NK-92 (cell line): Measurements from ENCODE around the gene MGAT1.
"Not testable (repeated sequence)": the region's sequence is repeated elsewhere in the genome, so short reads cannot be mapped to it uniquely, and the experiment has no call there.

Experiments
- DNase-seq: peaks from one replicate; lab custom pipeline; 2025; ENCODE audit not compliant: unreplicated experiment; lab: John Stamatoyannopoulos, UW

The MGAT1 gene

DNA sequence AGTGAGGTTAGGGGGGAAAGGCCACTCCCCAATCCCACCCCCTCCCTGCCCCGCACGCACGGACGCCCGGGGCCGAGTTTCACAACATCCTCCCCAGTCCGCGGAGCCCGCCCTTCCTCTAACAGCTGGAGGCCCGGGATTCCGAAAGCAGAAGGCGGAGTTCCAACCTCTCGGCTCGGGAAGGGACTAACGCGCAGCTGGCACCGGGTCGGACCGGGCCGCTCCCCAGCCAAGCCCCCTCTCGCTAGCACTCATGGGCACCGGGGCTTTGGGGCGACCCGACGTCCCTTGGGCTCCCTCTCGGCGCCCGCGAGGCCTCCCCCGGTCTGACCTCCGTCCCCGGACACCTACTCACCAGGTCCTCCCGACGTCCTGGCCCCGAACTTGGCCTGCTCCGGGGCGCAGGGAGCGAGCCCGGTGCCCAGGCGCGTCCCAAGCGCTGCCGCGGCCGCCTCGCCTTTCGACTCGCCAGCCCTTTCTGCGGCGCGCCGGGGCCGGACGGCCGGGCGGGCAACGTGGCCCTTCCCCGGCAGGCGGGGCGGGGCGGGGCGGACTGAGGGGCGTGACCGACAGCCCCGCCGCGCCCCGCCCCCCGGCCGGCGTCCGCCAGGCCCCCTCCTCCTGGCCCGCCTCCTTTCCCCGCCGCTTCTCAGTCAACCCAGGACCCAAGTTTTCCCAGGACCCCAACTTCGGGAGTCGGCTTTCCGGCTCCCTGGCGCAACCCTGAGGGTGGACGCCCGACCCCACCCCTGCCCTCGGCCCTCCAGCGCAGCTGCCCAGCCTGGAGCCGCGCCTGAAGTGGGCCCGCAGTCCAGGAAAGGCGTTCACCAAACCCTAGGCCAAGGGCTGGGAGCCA lies at the start of gene MGAT1:
TSS of gene MGAT1 (minus strand) at position 482 of the 856 bp plus-strand sequence. CDS start 9,835 bp downstream, outside the sequence.
- DNase-seq: no peak

DNA sequence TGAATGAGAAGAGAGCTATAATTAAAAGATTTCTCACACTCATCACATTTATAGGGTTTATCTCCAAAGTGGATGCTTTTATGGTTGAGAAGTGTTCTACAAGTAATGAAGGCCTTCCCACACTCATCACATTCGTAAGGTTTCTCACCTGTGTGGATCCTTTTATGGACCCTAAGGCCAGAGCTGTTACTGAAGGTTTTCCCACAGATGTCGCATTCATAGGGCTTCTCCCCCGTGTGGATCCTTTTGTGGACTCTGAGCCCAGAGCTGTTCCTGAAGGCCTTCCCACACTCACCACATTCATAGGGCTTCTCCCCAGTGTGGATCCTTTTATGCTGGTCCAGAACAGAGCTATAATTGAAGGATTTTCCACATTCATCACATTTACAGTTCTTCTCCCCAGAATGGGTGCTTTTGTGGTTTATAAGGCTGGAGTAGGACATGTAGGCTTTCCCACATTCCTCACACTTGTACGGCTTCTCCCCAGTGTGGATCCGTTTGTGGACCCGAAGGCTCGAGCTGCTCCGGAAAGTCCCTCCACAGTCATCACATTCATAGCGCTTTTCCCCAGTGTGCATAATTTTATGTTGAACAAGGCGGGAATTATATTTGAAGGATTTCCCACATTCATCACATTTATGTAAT lies 48.0 kb upstream of the MGAT1 start:
- no peak for DNase-seq

DNA sequence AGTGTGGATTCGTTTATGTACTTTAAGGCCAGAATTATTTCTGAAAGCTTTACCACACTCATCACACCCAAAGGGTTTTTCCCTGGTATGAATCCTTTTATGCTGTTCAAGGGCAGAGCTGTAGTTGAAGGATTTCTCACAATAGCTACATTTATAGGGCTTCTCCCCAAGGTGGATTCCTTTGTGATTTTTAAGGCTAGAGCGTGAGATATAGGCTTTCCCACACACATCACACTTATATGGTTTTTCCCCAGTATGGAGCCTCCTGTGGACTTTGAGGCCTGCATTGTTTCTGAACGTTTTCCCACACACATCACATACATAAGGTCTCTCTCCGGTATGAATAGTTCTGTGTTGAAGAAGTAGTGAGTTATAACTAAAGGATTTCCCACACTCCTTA lies 47.2 kb upstream of the MGAT1 start:
- DNase-seq: no peak

DNA sequence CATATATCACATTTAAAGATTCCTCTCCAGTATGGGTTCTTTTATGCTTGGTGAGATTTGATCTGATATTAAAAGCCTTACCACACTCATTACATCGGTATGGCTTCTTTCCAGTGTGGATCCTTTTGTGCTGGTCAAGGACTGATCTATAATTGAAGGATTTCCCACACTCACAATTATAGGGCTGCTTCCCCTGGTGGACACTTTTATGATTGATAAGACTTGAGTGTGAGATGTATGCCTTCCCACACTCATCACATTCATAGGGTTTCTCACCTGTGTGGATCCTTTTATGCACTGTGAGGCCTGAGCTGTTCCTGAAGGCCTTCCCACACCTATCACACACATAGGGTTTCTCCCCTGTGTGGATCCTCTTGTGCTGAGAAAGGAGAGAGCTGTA lies 46.3 kb upstream of the MGAT1 start:
- no peak for DNase-seq

DNA sequence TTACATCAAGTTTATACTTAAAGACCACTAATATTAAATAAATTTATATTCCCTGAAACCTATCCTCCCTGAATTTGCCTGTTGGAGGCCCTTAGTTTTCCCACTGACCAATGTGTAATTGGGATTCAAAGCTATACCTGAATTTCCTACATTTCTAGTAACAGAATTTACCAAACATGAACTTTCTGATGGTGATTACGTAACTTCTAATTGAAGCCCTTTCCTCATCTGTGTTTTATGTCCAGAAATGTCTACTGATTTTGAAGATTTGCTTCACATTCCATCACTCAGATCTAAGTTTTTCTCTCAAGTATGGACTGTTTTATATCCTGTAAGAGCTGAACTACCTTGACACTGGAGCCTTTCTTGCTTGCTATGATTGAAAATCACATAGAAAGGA lies 45.7 kb upstream of the MGAT1 start:
- no peak for DNase-seq

DNA sequence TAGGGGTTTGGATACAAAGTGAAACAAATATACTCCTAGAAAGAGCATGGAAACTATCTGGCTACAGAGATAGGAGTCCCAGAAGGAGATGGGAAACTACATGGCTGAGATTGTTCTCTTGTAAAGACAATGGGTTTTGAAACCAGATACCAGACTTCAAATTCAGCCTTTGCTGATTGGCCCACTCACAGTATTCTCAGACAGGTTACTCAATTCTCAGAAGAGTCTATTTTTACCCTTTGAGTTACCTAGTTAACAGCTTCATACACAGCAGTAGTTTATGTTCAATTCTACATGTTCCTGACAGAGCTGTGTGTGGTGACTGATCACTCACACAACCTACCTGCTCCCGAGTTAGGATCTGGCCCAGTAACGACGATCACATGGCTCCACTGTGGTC lies 44.4 kb upstream of the MGAT1 start:
- no peak for DNase-seq

DNA sequence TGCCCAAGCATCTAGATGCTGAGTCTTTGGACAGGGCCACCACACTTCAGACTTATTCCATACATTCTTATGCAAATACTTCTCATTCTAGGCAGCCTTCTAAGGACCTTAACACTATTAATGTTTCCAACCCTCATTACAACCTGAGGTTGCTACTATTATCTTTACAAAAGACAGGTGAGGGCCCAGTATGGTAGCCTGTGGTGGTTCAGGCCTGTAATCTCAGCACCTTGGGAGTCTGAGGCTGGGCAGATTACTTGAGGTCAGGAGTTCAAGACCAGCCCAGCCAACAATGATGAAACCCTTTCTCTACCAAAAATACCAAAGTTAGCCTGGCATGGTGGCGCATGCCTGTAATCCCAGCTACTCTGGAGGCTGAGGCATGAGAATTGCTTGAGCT lies 42.3 kb upstream of the MGAT1 start:
- no peak for DNase-seq

DNA sequence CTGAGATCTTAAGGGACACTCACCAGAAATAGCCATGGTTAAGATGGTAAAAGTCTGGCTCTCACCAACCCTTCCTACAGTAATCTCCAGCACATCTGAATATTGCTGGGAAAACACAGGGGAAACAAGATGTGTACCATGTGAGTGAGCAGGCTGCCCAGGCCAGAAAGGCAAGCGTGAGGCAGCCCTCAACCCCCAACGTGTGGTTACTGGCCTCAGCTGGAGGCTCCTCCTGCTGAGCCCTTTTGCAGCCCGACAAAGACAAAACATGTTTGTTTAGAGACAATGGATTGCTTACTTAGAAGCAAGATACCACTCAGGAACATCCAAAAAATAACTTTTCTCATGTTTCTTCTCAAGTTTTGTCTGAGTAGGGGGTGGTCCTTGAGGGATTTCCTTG lies 41.8 kb upstream of the MGAT1 start:
- no peak for DNase-seq

DNA sequence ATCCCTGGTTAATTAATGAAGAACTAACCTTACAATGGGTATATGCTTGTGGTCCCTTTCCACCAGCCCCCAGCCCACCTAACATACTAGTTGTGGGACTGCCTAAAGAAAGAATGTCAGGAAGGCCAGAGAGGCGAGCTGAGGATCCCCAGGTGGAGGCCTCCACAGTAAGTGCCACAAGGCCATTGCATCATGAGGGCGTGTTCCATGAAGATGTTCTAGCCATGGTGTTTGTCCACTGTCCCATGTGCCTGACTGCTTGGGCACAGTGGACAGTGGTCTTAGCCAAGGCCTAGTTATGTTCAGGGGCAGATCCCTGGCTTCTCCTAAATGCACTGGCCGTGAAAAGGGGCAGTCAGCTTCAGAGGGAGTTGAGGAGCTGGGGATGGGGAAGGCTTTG lies 37.3 kb upstream of the MGAT1 start:
- DNase-seq: no peak

DNA sequence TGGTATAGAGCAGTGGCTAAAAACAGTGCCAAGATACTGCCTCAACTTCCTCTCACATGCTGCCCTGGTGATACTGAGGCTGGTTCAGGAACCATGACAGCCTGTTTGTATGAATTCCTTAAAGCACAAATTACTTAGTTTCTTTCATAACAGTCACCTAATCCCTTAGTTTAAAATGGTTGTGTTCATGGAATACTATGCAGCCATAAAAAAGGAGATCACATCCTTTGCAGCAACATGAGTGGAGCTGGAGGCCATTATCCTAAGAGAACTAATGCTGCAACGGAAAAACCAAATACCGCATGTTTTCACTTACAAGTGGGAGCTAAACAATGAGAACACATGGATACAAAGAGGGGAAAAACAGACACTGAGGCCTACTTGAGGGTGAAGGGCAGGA lies 36.6 kb upstream of the MGAT1 start:
- no peak for DNase-seq

DNA sequence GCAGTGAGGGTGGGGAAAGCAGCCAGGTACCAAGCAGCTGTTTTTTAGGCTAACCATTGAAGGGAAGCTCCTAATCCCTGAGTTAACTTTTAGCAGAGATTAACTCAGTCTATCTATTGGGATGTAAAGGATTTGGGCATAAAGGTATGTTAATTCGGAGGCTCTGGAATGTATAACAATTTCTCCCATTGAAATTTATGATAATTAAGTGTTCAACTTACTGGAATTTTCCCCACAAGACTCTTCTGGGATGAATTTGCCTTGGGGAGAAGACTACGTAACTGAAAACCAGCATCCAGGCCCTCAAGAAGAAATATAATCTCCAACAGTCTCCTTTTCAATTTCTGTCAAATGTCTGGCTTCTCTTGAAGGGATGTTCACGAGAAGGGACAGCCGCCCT lies 34.9 kb upstream of the MGAT1 start:
- DNase-seq: no peak

DNA sequence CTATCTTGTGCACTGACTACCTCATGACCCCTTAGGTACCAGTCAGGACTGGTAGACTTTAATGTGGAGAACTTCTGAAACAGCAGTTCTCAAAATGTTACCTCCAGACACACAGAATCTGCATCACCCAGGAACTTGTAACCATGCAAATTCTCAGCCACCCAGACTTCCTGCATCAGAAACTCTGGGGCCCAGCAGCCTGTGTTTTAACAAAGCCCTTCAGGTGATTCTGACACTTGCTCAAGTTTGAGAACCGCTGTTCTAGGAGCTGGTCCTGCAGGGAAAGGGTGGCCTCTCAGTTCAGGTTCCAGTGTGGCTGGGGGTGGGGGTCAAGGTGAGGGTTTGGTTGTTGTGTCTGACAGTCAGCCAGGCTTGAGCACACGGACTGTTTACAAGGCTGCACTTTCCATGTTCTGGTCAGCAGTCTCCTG lies 30.0 kb upstream of the MGAT1 start:
- no peak for DNase-seq

DNA sequence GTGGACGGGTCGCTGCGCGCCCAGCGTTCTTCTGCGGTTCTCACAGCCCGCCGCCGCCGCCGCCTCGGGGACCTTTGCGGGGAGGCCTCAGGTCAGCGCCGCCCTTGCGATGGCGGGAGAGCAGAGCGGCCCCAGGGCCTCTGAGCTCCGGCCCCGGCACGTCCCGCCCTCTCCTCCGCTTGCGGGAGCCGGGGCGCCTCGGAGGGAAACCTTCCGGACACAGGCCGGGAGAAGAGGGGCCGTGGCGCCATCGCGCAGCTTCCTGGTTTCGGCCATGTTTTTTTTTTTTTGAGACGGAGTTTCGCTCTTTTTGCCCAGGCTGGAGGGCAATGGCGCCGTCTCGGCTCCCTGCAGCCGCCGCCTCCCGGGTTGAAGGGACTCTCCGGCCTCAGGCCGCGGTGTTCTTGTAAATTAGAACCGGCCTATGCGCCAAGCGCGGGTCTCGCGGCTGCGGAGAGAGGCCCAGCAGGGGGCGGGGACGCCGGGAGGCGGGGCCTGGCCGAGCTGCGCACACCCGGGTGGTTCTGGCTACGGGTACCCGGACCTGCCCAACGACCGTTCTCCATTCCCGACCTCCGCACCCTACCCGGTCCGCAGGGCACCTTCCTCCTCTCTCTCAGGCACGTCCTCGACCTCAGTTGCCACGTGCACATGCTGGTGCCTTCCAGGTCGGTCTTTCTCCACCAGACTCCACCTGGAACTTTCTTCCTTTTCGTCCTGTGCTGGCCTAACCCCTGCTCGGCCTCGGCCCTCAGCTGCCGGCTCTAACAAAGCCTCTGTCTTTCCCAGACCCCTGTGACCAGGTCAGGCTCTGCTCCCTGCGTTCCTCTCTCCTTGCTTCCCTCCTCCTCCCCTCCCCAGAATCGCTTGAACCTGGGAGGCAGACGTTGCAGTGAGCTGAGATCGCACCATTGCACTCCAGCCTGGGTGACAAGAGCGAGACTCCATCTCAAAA lies 28.8 kb upstream of the MGAT1 start:
- no peak for DNase-seq

DNA sequence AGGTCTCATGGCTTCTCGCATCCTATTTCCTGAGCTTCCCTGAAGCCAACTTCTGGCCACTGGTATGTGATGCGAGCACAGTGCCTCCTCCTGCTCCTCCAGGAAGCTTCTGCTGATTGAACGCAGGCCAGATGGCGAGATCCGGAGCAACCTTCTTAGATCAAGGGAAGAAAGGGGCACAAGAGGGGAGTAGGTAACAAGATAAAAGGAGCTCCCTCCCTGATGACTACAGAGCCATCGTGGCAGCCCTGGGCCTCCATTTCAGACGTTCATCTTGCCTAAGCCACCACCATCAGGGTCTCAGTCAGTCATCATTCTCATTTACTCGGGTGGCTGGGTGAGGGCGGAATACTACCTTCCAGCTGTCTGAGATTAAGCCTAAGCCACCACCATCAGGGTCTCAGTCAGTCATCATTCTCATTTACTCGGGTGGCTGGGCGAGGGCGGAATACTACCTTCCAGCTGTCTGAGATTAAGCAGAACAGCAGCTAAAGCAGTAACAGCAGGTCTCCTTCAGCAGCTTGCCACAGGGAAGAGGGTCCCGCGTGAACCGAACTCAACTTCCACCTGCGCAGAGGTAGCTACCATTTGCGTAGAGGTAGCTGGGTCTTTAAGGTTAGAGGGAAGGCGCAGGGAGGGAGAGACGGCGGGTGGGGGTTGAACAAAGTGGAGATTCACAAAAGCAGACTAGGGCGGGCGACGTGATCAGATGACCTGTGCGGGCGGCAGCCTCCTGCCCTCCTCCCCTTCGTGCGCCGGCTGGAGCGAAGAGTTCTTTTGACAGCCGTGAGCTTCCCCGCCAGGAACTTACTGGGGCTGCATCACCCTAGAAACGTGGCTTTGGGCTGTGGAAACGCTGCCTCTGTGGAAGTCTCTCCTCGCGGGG lies 27.9 kb upstream of the MGAT1 start:
- DNase-seq: no peak

DNA sequence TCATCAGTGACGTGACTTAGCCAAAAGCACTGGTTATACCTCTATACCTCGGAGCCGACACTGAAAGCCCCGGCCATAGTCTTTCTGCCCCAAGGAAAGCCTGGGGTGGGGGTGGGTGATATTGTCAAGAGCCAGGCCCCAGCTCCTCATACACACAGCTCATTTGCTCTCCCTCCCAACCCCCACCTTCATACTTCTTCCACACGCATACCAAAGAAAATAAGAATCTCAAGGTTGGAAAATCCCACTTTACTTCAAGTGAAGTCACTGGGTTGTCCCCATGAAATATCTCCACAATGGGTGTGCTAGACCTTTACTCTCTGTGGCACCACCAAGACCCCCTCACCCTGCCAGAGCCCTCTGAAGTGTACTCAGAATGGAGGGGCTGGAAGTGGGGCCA lies 27.1 kb upstream of the MGAT1 start:
- no peak for DNase-seq

DNA sequence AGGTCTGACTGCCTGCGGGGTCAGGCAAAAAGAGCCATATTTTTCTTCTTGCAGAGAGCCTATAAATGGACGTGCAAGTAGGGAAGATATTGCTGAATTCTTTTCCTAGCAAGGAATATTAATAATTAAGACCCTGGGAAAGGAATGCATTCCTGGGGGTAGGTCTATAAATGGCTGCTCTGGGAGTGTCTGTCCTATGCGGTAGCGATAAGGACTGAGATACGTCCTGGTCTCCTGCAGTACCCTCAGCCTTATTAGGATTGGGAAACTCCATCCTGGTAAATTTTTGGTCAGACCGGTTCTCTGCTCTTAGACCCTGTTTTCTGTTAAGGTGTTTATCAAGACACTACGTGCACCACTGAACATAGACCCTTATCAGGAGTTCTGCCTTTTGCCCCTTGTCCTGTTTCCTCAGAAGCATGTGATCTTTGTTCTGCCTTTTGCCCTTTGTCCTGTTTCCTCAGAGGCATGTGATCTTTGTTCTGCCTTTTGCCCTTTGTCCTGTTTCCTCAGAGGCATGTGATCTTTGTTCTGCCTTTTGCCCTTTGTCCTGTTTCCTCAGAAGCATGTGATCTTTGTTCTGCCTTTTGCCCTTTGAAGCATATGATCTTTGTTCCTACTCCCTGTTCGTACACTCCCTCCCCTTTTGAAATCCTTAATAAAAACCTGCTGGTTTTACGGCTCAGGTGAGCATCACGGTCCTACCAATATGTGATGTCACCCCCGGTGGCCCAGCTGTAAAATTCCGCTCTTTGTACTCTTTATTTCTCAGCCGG lies 26.3 kb upstream of the MGAT1 start:
- DNase-seq: not testable (repeated sequence)

DNA sequence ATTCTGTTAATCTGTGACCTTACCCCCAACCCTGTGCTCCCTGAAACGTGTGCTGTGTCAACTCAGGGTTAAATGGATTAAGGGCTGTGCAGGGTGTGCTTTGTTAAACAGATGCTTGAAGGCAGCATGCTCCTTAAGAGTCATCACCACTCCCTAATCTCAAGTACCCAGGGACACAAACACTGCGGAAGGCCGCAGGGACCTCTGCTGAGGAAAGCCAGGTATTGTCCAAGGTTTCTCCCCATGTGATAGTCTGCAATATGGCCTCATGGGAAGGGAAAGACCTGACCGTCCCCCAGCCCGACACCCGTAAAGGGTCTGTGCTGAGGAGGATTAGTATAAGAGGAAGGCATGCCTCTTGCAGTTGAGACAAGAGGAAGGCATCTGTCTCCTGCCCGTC lies 24.8 kb upstream of the MGAT1 start:
- DNase-seq: not testable (repeated sequence)

DNA sequence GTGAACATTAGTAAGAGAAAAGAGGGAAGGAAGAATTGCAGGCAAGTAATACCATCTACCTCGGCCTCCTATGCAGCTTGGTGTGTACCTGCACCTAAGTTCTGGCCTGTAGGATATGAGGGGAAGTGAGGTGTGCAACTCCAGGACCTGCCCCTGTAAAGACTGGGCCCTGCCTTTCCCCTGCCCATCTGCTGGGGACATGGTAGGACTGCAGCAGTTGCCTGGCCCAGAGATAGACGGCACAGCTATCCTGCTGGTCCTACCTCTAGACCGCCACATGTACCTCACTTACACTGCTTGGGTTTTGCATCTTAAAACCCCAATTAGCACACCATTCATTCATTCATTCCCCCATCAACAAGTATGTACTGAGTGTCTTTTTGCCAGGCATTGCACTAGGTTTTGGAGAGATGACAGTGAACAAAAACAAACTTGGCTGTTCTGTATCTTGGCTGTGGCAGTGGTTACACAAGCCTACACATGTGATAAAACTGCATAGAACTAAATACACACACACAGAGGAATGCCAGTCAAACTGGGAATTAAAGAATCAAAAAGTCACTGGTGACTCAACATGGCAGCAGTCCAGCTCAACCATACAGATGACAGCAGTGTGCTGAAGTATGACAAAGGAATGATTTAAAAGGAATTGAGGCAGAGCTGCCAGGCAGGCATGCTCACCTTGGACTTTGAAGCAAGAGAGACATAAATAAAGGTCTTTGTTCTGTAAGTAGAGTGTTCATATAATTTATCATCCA lies 23.3 kb upstream of the MGAT1 start:
- DNase-seq: no peak
